ENCODE data around the gene SYT15B.
"Not testable (repeated sequence)": the region's sequence is repeated elsewhere in the genome, so short reads cannot be mapped to it uniquely, and the experiment has no call there.

SYT15B gene

DNA sequence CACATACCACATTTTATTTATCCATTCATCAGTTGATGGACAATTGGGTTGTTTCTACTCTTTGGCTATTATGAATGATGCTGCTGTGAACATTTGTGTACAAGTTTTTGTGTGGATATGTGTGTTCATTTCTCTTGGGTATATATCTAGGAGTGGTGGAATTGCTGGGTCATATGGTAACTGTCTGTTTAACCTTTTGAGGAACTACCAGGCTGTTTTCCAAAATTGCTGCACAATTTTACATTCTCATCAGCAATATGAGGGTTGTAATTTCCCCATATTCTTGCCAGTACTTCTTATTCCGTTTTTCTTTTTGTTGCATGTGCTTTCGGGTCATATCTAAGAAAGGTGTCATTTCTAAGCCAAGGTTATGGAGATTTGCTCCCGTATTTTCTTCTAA is 38.3 kb downstream of the SYT15B start:
- not testable (repeated sequence) for DNase-seq

DNA sequence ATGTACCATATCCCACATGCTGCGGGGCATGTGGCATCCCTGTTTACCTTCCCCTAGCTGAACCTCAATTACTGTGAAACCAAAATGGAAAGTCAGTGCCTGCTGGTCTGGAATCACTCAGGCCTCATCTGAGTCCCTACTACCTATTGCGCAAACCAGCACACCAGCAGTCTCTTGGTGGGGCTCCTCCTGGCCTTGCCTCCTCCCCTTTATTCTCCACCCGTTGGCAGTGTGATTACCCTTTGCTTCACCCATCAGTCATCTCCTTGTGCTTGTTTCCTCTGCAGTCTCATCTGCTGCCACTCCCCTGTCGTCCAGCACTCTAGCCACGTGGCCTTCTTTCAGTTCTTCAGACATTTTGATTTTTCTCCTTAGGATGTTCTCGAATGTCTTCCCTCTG is 39.3 kb downstream of the SYT15B start:
- DNase-seq: not testable (repeated sequence)

DNA sequence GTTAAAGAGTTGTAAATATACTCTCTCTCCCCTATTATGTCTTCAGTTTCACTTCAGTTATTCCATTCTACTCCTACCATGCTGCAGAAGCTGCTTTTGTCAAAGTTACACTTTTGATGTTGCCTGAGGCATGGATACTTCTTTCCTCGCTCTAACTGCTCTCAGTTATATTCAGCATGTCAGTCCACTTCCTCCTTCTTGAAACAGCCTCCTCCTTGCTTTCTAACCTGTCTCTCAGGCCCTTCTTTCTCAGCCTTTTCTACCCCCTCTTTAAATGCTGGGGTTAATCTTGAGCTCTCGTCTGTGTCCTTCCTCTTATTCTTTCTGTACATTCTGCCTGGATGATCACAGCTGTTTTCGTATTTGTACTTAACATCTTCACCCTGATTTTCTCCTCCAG is 40.0 kb downstream of the SYT15B start:
- DNase-seq: not testable (repeated sequence)

DNA sequence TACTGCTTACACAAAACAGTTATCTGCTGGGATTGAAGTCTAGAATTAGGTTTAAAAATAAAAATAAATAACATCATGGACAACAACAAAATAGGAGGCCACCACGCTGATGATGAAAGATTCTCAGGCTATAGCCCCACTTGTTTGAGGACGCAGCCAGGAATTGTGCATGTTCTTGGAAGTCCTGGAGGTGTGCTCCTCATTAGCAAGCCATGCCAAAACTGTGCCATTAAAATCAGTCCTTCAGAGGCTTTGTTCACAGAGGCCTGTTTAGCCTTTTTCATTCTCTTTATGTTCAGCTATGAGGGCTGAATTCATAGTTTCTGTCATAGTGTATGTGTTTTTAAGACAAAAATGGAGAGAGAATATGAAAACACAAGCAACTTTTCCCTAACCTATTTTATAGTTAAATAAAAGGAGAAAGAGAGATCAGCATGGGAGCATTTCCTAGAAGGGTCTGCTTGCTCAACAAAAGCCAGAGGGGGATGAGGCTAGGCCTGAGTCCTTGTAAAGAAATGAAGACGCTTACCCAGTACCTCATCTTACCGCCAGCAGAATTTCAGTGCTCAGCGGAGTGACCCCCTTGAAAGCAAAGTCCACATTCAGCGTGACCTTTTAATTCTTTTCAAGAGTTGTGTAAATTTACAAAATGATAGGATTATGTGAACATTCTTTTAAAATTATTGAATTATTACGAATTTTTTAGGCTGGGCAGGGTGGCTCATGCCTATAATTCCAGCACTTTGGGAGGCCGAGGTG is 46.2 kb downstream of the SYT15B start:
- DNase-seq: not testable (repeated sequence)

All from KG1 (cell line).